ENCODE results near the gene ATF6. TPM values are rescaled to one million over a fixed set of nuclear protein-coding genes. Genes with fewer than 3 reads are reported as not detected.

The ATF6 gene
- total and polyA plus RNA-seq, 2 of the 8 experiments (the other 6 are each of a cell fraction or from before 2014, with no cell fraction given) = 4.6 to 10.0 TPM

DNA sequence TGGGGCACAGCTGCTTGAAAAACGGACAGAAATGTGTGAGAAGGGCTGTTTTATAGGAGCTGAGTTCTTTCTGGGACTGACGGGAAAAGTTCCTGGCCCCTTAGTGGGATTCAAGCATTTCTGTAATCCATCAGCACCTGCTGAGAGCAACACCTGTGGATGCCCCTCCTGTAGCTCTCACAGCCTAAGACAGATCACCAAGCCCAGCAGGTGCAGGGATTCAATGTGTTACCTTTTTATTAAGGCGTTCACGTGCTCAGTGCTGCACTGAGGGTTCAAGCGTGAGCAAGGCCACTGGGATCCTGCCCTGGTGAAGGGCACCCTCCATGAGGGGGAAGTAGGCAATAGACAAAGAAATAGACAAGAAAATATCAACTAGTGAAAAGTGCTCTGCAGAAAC lies 242.7 kb downstream of the ATF6 start:
- Histone ChIP-seq H4K91ac (replicated peaks; ENCODE audit: insufficient read length, low read length) (no peak overlapping the region), H3K27ac (ENCODE audit: low read depth, low read length) (no peak overlapping the region), H3K14ac (ENCODE audit: insufficient read length) (no peak overlapping the region), H3K18ac (ENCODE audit: extremely low read depth, low read length) (no peak overlapping the region), H3K23ac (ENCODE audit: insufficient read length) (no peak overlapping the region), H3K4me2 (ENCODE audit: insufficient read depth in 1 of 2, low read depth in 2 of 2, low read length in 2 of 2) (no peak overlapping the region), H2BK15ac (ENCODE audit: low read length) (no peak overlapping the region), H3K23me2 (ENCODE audit: low read depth, low read length) (no peaks in the 10 kb centered on the region; the same call in 1 of the 2 replicates), H4K5ac (ENCODE audit: insufficient read length, low read depth, low read length) (no peak overlapping the region), H3K9me3 (ENCODE audit: insufficient read depth in 2 of 2, low read depth in 1 of 2, low read length in 1 of 2) (peaks cover 0 to 5% of the 10 kb centered on the region in 2 experiments; a peak in 1 of 4 replicates), H3K36me3 (ENCODE audit: control insufficient read depth in 2 of 4, insufficient read depth in 4 of 4, low read length in 3 of 4) (no peaks in the 10 kb centered on the region), H3K56ac (replicated peaks; ENCODE audit: insufficient read length, low read depth, low read length) (no peak overlapping the region), H3K27me3 (replicated peaks in 1 of 4; ENCODE audit: control insufficient read depth in 3 of 4, extremely low read depth in 1 of 4, insufficient read depth in 3 of 4, low read length in 3 of 4) (no peaks in the 10 kb centered on the region), H3K9ac (replicated peaks in 1 of 4; ENCODE audit: extremely low read depth in 1 of 4, low read depth in 3 of 4, low read length in 3 of 4) (no peak overlapping the region), H3K4ac (replicated peaks; ENCODE audit: insufficient read length, low read depth, low read length) (no peak overlapping the region), H2AK5ac (ENCODE audit: low read depth, low read length) (no peak overlapping the region), H2AFZ (ENCODE audit: low read length) (no peak overlapping the region), H4K8ac (ENCODE audit: extremely low read depth, insufficient read depth, low read length) (no peak overlapping the region; the same call in 1 of the 2 replicates), H4K20me1 (replicated peaks in 1 of 2; ENCODE audit: control insufficient read depth in 1 of 2, insufficient read depth in 2 of 2, low read length in 2 of 2) (no peaks in the 10 kb centered on the region), H2BK120ac (replicated peaks; ENCODE audit: low read depth, low read length) (no peak overlapping the region), H3K79me1 (ENCODE audit: low read depth, low read length) (no peaks in the 10 kb centered on the region), H3K4me3 (ENCODE audit: extremely low read depth in 1 of 4, insufficient read depth in 2 of 4, low read depth in 3 of 4, low read length in 4 of 4) (no peak overlapping the region), H3K79me2 (ENCODE audit: control insufficient read depth in 1 of 2, insufficient read depth in 2 of 2, low read length in 2 of 2) (no peaks in the 10 kb centered on the region), H3K4me1 (replicated peaks in 1 of 4; ENCODE audit: control insufficient read depth in 3 of 4, insufficient read depth in 4 of 4, low read length in 3 of 4) (peaks cover 2 to 4% (median 3%) of the 10 kb centered on the region in 4 experiments; a peak in 3 of 7 replicates), H2BK5ac (ENCODE audit: low read depth, low read length) (no peak overlapping the region), H2BK20ac (ENCODE audit: low read length) (no peak overlapping the region), H2BK12ac (ENCODE audit: low read depth, low read length) (no peak overlapping the region)
- DNase-seq (ENCODE audit: low read depth in 1 of 2, low spot score in 2 of 2) (no peak), FAIRE-seq (peak; percentile 28)
- POLR2A ChIA-PET (ENCODE audit: partially characterized antibody) = interaction anchor here (0.9 kb wide), 1 partner anchor 16 kb away, joined by 3 read pairs; no protein-coding TSS in a partner anchor
- TF ChIP-seq ZNF274 (IDR thresholded peaks at IDR 0.05; ENCODE audit: borderline replicate concordance, extremely low read depth, low read length) (no peak), TBP (IDR thresholded peaks at IDR 0.05; ENCODE audit: low read depth, low read length) (no peak), RFX5 (IDR thresholded peaks at IDR 0.05; ENCODE audit: borderline replicate concordance, low read depth, low read length) (no peak), MAFK (IDR thresholded peaks at IDR 0.05; ENCODE audit: low read depth, low read length) (no peak), CBX8 (IDR thresholded peaks at IDR 0.05; ENCODE audit: borderline replicate concordance, low read depth, low read length) (no peak), RXRA (IDR thresholded peaks at IDR 0.05; ENCODE audit: insufficient read depth, low read depth, low read length) (no peak), FOSL1 (IDR thresholded peaks at IDR 0.05; ENCODE audit: insufficient read depth, low read depth, low read length) (no peak), SIX5 (IDR thresholded peaks at IDR 0.05; ENCODE audit: low read depth, low read length) (no peak), SAP30 (IDR thresholded peaks at IDR 0.05; ENCODE audit: insufficient read depth, insufficient replicate concordance, low read length) (no peak), POLR2A (IDR thresholded peaks at IDR 0.05; ENCODE audit: control extremely low read depth in 1 of 2, low read depth in 2 of 2, low read length in 2 of 2) (no peak), SUZ12 (IDR thresholded peaks at IDR 0.05; ENCODE audit: low read length) (no peak)
- WGBS, 2 experiments (ENCODE audit: extremely low coverage in 1 of 2, insufficient coverage in 1 of 2, insufficient read length in 1 of 2, insufficient replicate concordance in 2 of 2, low coverage in 1 of 2, low lambda C conversion rate in 2 of 2, missing lambda C conversion rate in 1 of 2) = 69% methylated on average over 5 of the region's 5 CpGs; no CpG with 5 or more reads in 1 of the 2 experiments
- CTCF ChIA-PET (ENCODE audit: partially characterized antibody) = interaction anchor here (0.8 to 1.6 kb wide), 2 partner anchors 28 to 217 kb away, joined by 3 to 5 read pairs; no protein-coding TSS in a partner anchor

Measured in H1 (cell line).